Measurements from ENCODE around the gene KCNIP3.

Gene KCNIP3

DNA sequence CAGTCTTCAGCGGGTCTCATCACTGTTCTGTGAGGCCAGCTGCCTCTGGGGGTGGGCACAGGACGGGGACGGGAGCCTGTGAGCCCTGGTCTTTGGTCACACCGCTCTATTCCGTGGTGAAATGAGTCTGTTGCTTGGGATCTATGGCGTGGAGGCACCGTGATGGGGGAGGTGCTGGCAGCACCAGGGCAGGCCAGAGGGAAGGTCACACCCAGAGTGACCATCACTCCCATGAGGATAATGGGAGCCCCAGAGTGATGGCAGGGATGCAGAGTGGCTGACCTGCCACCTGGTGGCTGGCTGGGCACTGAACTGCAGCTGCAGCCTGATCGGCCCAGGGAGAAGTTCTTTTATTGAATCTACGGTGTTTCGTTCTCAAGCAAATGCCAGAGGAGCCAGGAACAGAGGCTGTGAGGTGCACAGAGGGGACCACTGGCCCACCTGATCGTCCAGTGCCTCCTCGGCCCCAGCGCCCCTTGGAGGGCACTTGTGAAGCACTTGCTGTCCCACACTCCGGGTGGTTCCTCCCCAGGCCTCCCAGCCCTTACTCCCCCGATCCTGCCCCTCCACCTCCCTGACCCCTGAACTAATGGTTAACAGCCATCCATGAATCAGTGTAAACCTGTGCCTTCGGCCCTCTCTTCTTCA, 17.9 kb downstream of the KCNIP3 start:
- peak; percentile 19 for DNase-seq

DNA sequence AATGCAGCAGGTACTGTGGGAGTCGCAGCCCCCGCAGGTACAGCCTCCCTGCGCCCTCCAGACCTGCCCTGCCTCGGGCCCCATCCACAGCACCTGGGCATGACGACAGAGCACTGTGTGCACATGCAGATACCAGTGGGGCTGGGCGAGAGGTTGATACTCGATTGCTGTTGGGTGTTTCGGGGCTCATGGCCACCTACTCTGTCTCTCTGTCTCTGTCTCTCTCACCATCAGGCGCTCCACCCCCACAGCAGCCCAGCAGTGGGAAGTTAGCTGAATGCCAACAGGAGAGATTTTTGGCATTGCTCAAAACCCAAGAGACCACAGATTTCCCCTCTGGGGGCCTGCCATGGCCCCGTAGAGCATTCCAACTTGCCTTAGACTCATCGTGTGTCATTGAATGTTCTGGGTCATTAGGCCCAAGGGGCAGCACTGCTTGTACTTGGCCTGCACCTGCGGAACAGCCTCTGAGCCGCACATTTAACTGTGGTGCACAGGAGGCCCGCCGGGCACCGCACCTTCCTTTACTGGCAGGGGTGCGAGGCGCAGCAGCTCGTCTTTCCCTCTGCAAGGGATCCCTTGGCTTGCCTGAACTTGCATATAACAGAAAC, 18.8 kb downstream of the KCNIP3 start:
- peak; percentile 82 for DNase-seq

DNA sequence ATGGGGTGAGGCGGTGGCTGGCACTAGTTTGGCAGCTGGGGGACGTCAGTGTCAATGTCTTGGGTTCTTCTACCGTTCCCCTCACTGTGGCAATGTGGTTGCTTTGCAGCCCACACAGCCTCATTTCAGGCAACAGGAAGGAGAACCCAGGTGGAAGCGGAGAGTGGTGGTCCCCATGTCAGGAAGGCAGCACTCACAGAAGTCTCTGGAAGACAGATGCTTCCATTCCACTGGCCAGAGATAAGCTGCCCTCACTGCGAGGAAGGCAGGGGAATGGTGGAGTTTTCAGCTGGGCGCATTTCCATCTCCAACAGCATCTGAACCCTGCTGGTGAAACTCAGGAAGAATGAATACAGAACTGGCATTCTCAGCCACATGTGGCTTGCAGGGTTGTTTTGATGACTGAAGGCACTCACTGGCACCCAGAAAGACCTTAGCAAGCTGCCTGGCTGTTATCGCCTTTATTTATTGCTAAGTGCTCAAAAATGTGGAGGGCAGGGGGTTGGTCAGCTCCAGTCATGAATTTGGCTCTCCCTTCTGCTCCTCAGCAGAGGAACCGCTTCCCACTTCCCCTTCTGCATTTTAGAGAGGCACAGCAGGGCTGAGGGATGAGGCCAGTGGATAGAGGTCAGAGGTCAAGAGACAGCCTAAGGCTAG, 19.4 kb downstream of the KCNIP3 start:
- peak; percentile 73 for DNase-seq

DNA sequence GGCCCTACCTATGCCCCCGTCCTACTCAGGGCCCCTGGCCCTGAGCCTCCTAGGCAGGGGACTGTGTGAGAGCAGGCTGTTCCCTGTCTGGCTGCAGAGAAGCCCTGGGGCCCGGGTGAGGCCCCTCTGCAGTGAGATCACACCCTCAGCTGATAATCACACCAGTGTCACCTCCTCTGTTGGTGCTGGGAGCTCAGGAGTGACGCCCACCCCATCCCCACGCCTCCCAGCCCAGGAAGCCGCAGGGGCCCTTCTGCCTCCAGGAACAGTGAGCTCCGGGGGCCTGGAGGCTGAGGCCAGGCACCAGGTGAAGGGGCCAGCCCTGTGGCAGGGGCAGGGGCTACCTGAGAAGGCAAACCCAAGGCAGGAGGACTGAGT, 20.0 kb downstream of the KCNIP3 start:
- no peak for DNase-seq

DNA sequence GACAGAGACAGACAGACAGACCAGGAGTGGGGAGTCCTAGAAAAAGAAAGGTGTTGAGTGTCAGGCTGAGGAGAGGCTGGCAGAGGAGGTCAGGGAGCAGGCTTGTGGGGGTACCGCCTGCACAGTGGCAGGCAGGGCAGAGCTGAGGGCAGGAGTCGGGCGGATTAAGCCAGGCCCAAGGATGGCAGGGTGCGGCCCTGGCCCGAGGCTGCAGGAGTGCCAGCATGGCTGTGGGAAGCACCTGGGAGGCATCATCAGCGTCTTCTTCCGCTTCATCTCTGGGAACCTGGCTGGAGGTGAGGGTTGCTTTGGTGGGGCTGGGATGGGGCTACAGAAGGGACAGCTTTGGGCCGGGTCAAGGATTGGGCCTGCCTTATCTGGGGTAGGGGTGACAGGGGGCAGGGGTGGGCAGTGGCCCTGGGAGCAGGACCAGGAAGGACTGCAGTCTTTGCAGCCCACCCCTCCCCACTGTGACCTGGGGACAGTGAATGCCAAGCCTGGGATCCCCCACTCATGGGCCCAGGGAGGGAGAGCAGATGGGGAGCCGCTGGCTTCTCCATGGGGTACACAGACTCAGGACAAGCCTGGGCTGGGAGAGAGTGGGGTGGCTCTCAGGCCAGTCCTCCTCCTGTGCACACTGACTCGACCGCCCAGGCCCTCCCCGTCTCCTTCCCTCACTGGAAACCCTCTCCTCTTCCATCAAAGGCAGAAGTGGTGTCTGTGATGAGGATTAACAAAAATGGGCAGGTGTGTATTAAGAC, 20.7 kb downstream of the KCNIP3 start:
- no peak for DNase-seq

DNA sequence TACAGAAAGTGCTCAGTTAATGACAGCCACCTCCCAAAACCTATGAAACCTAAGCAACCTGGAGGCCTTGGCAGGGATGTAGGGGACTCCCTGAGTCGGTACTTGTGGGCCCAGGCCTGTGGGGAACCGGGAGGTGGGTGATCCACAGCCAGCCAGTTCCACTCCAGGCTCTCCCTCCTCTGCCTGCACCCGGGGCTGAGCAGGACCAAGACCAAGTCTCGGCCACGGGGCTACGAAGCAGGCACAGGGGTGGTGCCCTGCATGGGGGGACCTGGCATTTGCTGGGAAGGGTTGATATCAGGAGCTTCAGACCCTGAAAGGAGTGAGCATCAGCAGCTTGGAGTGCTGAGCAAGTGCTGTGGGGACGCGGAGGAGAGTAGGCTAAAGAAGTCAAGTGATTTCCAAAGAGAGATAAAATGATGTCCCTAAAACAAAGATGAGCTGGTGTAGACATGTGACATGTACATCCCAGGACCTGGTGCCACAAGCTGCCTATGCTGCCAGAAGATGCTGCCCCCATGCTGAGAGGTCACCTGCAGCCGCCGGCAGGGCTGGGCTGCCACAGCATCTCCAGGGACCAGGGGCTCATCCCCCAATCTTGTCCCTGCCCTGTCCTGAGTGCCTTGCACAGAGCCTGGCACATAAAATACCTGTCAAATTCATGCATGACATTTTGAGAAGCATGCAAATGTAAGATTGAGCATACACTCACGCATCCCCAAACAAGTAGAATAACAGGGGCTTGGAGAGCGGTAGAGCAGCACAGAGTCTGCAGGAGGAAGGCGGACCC, 21.5 kb downstream of the KCNIP3 start:
- DNase-seq = no peak

DNA sequence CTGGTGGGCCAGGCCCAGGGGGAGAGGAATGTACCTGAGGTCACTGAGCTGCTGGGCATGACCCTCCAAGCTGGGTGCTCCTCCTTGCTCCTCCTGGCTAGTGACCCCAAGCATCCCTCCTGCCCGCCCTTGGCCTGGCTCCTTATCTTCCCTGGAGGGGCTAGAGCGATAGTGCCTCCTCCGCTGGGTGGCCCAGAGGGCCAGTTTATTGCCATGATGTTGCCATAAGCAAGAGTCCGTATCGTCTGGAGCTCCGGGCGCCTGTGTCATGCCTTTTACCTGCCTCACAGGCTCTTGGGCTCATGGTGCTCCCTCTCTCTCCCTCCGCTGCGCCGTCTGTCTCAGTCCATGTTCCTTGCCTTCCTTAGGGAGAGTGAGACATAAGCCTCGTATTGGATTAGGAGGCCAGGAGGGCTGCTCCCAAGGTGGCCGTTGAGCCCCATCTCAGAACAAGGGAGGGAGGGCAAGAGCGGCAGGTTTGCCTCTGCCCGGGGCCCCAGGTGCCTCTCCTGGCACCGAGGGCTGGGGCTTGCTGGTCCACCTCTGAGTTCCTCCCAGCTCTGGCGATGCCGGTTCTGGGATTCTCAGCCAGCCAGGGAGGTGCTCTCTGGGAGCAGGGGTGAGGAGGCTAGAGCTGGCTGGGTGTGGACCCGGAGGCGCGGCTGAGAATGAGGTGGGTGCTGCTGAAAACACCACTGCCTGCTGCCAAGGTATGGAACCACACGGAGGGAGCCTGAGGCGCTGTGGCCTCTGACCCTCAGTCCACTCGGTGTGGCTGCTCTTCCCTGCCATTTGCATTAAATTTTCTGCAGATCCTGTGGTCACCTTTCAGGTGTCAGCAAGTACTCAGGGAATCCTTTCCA, 22.6 kb downstream of the KCNIP3 start:
- no peak for DNase-seq

DNA sequence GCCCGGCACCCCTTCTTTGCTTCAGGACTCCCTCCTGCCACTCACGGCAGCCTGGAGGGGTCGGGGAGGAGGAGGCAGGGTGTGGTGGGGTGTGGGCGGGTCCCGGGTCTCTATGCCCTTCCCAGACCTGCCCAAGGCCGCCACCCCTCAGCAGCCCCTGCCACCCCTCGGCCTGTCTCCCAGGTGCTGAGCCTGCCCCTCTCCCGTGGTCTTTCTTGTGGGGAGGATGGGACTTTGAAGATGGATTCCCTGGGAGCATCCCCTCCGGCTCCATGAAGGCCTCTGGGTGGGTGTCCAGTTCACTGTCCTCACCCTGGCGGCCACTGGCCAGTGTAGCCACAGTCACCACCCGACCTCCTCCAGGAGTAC, 23.2 kb downstream of the KCNIP3 start:
- DNase-seq = no peak

DNA sequence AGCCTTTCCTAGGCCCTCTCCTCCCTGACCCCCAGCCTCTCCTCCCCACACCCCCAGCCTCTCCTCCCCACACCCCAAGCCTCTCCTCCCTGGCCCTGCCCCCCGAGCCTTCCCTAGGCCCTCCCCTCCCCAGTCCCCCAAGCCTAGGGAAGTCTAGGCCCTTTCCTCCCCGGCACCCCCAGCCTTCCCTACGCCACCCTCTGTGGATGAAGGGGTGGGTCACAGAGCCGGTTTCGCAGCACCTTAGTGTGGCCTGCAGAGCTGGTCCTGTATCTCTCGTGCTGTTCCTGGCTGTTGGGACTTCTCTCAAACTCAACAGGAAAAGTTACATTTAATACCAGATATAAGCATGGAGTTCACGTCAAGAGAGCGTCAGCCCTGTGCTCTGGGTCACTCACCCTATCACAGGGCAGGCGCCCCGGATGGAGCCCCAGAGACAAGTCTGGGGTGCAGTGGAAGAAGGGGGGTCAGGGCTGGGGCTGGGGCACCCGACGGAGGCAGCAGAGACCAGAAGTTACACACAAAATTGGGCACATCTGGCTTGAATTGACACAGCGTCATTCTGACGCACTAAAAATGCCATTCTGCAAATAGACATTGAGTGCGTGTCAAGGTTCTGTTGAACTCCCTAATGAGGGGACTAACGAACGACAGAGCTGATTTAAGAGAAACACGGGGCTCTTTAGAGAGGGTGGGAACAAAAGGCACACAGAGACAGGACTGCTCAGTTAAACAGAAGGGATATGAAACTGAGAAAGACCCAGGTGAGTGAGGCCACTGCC, 24.0 kb downstream of the KCNIP3 start:
- DNase-seq = peak; percentile 47

DNA sequence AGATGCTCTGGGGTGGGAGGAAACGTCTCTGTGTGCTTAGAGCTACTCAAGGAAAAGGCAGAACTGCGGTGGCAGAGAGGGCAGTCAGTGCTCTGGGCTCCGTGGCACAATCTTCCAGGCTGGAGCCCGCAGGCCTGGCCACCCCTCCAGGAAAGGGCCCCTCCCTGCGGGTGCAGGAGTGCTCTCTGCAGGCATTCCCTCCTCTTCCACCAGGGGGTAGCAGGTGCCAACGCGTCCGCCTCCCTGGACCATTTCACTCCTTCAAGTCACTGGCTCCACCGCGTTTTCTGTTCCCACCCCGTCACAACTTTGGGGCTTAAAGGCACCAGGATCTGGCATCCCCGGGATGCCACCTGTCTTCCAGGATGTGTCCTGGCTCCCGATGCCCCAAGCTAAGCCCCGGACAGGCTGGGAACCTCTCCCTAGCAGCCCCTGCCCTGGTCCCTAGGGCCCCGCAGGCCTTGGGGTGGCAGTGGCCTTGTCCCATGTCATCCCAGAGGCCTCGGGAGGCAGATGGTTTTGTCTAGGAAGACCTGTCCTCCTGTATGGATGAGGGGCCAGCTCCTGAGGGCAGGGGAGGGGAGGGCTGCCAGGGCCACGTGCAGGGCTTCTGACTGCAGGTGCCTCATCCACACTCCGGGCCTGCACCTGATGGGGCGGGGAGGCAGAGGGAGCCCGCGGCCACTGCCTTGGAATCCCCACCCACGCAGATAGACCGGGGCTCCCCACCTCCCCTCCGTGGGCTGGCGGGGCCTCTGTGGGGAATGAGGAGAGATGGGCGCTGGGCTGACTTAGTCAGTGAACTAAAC, 26.4 kb downstream of the KCNIP3 start:
- peak; percentile 10 for DNase-seq

DNA sequence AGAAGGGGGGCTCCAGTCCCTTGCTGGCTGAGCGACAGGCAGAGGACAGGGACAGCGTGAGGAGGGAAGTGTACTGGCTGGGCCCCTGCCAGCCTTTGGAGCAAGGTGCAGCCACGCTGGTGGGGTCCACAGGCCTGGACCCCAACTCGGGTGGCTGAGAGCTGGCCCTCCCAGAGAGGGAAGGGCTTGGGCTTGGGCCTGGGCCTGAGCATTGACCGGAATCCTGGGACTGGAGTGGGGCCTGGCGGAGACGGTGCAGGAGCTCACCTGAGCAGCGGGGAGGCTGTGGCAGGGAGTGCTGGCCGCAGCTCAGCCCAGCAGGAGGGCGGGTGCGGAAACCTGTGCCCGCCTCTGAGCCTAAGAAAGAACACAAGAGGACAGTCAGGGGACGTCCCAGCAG, 27.9 kb downstream of the KCNIP3 start:
- no peak for DNase-seq

DNA sequence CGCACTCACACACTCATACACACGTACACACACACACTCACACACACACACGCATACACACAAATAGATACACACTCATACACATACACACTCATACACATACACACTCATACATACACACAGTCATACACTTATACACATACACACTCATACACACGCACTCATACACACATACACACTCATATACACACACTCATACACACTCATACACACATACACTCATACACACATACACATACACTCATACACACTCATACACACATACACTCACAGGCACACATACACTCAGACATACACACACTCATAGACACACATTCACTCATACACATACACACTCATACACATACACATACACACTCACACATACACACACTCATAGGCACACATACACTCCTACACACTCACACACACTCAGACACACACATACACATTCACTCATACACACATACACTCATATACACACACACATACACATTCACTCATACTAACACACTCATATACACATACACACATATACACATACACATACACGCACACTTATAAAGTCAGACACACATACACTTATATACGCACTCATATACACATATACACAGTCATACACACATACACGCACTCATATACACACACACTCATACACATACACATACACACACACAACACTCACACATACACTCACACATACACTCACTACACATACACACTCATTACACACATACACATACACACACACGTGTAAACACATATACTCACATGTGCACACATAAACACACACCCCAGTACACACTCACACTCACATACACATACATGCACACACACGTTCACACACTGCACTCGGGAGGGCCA, 28.7 kb downstream of the KCNIP3 start:
- DNase-seq = no peak

DNA sequence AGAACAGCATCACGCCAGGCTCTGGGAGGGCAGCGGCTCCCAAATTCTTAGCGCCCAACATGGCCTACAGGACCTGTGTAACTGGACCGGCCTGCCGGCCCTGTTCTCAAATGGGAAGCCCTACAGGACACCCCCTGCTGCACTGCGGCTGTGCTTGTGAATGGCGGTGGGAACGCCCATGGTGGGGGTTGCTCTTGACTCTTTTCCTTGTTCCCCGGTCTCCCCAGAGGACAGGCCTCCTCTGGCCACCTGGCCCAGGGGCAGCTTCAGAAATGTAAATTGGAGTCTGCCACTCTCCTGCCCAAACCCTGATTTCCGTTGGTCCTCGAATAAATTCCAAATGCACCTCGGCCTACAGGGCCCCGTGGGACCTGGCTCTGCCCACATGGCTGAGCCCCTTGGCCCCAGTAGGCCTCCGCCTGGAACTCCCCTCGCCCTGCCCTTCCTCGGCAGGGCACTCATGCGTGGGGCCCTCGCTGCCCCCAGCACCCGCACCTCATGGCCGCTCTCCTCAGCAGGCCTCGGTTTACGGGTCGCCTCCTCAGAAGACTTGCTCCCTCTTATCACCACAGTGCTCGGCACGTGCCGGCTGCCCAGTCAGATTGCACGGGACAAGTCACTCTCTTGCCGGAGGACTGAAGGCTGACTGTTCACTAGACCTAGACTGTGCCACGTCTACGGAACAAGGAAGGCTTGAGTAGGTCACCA, 29.4 kb downstream of the KCNIP3 start:
- no peak for DNase-seq

DNA sequence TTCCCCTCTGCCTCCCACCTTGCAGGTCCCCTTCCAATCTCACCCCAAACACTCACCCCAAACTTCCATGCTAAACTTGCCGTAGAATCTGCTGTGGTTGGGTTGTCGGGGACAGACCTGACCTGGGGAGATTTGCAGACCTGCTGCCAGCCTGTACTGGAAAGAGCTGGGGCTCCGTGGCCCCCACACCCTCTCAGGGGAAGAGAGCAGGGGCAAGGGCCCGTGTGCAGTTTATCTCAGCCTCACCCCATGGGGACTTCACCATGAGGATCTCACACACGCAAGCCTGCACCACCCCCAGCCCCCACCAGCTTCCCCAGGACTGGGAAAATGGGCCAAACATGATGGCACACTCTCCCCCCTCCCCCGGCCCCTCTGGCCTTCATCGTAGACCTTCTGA, 30.7 kb downstream of the KCNIP3 start:
- no peak for DNase-seq

DNA sequence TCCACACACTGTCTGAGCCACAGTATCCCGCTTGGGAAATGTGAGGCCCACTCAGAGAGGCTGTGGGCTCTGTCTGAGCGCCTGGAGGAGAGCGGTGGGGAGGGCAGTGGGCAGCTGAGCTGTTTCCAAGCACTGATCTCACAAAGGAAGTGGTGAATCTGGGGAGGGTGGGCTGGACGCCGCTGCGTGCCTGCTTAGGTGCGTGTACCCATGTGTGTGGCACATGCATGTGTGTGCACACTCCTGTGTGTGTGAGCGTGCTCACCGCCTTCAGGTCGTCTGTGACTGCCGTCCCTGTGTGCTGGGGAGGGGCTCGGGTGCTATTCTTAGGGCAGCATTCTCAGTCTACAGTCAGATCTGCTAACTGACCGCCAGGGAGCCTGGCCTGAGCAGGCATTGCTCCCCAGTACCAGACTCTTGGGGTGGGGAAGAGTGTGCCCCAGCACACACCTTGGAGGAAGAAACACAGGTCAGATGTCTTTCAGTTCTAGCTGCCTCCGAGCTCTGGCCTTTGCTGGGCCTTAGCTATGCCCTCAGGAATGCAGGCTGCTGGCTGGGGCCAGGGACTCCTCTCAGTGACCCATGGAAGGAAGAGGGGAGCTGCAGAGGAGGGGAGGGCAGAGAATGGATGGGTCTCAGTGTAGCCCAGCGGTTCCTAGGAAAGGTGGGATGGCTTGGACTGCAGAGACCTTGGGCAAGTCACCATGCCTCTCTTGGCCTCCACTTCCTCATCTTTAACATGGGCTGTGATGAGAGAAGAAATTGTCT, 31.4 kb downstream of the KCNIP3 start:
- no peak for DNase-seq

DNA sequence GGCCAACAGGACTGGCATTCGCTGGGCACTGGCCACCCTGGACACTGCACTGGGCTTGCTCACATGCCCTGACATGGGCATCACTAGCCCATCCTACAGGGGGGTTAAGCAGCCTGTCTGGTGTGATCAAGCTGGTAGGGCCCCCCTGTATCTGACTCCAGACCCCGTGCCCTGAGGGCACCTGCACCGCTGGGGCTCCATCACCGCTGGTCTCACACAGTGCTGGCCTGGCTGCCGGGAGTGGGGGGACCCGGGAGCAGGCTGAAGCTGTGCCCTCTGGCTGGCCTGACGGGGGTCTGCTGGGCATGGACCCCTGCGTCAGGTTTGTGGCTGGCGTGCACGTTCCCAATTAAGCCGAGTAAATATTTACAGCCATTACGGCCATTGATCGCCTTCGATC, 32.3 kb downstream of the KCNIP3 start:
- no peak for DNase-seq

Data from fibroblast of skin of back (primary cell).